ENCODE measurements around the gene SLC9A9.

SLC9A9 gene

DNA sequence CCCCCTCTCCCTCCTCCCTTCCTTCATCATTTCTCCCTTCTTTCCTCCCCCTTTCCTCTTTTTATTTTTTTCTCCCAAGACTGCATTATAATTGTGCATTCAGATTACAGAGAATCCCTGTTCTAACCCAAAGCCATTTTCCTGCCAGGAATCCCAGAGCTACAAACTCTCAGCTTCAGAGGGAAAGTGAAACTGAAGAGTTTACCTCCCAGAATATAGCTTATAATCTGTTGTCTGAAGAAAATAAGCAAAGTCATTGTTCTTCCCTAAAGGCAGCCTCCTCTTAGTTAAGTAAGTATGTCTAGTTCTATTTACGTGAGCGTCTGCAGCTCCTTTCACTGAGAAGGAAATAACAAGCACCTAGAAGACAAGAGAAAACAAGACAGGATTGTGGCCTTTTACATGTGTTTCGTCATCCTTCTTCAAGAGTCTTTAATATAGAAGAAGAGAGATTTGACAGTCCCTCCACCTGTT, 631.5 kb downstream of the SLC9A9 start:
- no peak for DNase-seq (ENCODE audit: low spot score)

Measured in AG20443 (cell line).